ENCODE measurements around the gene DNM3. TPM values are rescaled to one million over a fixed set of nuclear protein-coding genes. Genes with fewer than 3 reads are reported as not detected.

The DNM3 gene
- total RNA-seq, 2 experiments from 2014 or later, result 1.6 to 1.8 TPM

GRCh38 chr1:172137703-172138454 lies 296.6 kb downstream of the DNM3 start:
- no peak overlapping the region for H3K27ac Mint-ChIP-seq
- CTCF ChIA-PET, result interaction anchor here (1.3 kb wide), 1 partner anchor 256 kb away, joined by 3 read pairs; no protein-coding TSS in a partner anchor
- Histone ChIP-seq H3K27me3 (ENCODE audit: control insufficient read depth in 1 of 2, insufficient read depth in 2 of 2, low read length in 2 of 2) (no peaks in the 10 kb centered on the region), H3K36me3 (ENCODE audit: insufficient read depth, low read length) (no peaks in the 10 kb centered on the region), H3K4me1 (ENCODE audit: insufficient read depth, low read length) (no peaks in the 10 kb centered on the region), H3K27ac (ENCODE audit: low read depth in 1 of 2, low read length in 2 of 2) (no peak overlapping the region), H3K4me3 (ENCODE audit: low read length) (no peak overlapping the region), H3K9me3 (ENCODE audit: control insufficient read depth in 1 of 2, insufficient read depth in 1 of 2, low read length in 2 of 2) (no peaks in the 10 kb centered on the region)
- no peaks in the 10 kb centered on the region for H3K27me3 Mint-ChIP-seq
- intact Hi-C loops (cut with DNase I, micrococcal nuclease), result no loop called here
- POLR2A ChIA-PET, result interaction anchor here (1.1 kb wide), 1 partner anchor 256 kb away, joined by 3 read pairs; no protein-coding TSS in a partner anchor
- no peaks in the 10 kb centered on the region for H3K9me3 Mint-ChIP-seq
- TF ChIP-seq CTCF (IDR thresholded peaks at IDR 0.05), result no peak
- DNase-seq (no peak), ATAC-seq (ENCODE audit: poor library complexity) (no peak)
- H3K36me3 Mint-ChIP-seq (ENCODE audit: low read depth), result no peaks in the 10 kb centered on the region
- H3K4me3 Mint-ChIP-seq, result no peak overlapping the region
- no peaks in the 10 kb centered on the region for H3K4me1 Mint-ChIP-seq (ENCODE audit: low read depth)

GRCh38 chr1:172138634-172139033 lies 297.3 kb downstream of the DNM3 start:
- no peaks in the 10 kb centered on the region for H3K27me3 ChIP-seq (ENCODE audit: control insufficient read depth in 1 of 2, insufficient read depth in 2 of 2, low read length in 2 of 2)
- Mint-ChIP-seq H3K27me3 (no peaks in the 10 kb centered on the region), H3K4me3 (no peak overlapping the region), H3K4me1 (ENCODE audit: low read depth) (no peaks in the 10 kb centered on the region), H3K36me3 (ENCODE audit: low read depth) (no peaks in the 10 kb centered on the region), H3K27ac (no peak overlapping the region), H3K9me3 (no peaks in the 10 kb centered on the region)
- ChIA-PET CTCF (interaction anchor here (1.3 kb wide), 1 partner anchor 256 kb away, joined by 3 read pairs; no protein-coding TSS in a partner anchor), POLR2A (no interaction called here)
- no peak overlapping the region for H3K4me3 ChIP-seq (ENCODE audit: low read length)
- no peak for TF ChIP-seq CTCF (IDR thresholded peaks at IDR 0.05)
- no peaks in the 10 kb centered on the region for H3K9me3 ChIP-seq (ENCODE audit: control insufficient read depth in 1 of 2, insufficient read depth in 1 of 2, low read length in 2 of 2)
- no peak for ATAC-seq (ENCODE audit: poor library complexity)
- H3K36me3 ChIP-seq (ENCODE audit: insufficient read depth, low read length), result no peaks in the 10 kb centered on the region
- no peak for DNase-seq
- H3K27ac ChIP-seq (ENCODE audit: low read depth in 1 of 2, low read length in 2 of 2), result no peak overlapping the region
- intact Hi-C loops (cut with DNase I, micrococcal nuclease), result no loop called here
- H3K4me1 ChIP-seq (ENCODE audit: insufficient read depth, low read length), result no peaks in the 10 kb centered on the region

GRCh38 chr1:172139196-172139595 lies 297.9 kb downstream of the DNM3 start:
- Mint-ChIP-seq H3K36me3 (ENCODE audit: low read depth) (no peaks in the 10 kb centered on the region), H3K9me3 (no peaks in the 10 kb centered on the region), H3K27ac (no peak overlapping the region), H3K27me3 (no peaks in the 10 kb centered on the region), H3K4me1 (ENCODE audit: low read depth) (no peaks in the 10 kb centered on the region), H3K4me3 (no peak overlapping the region)
- ATAC-seq (ENCODE audit: poor library complexity) (no peak), DNase-seq (no peak)
- H3K9me3 ChIP-seq (ENCODE audit: control insufficient read depth in 1 of 2, insufficient read depth in 1 of 2, low read length in 2 of 2), result no peaks in the 10 kb centered on the region
- no peak for TF ChIP-seq CTCF (IDR thresholded peaks at IDR 0.05)
- no peaks in the 10 kb centered on the region for H3K36me3 ChIP-seq (ENCODE audit: insufficient read depth, low read length)
- ChIA-PET POLR2A (no interaction called here), CTCF (no interaction called here)
- no peak overlapping the region for H3K4me3 ChIP-seq (ENCODE audit: low read length)
- no peak overlapping the region for H3K27ac ChIP-seq (ENCODE audit: low read depth in 1 of 2, low read length in 2 of 2)
- H3K27me3 ChIP-seq (ENCODE audit: control insufficient read depth in 1 of 2, insufficient read depth in 2 of 2, low read length in 2 of 2), result no peaks in the 10 kb centered on the region
- intact Hi-C loops (cut with DNase I, micrococcal nuclease), result no loop called here
- H3K4me1 ChIP-seq (ENCODE audit: insufficient read depth, low read length), result no peaks in the 10 kb centered on the region

Measured in CD4-positive, alpha-beta T cell (primary cell).